ENCODE data around the gene NLRX1.
"Not testable (repeated sequence)": the region's sequence is repeated elsewhere in the genome, so short reads cannot be mapped to it uniquely, and the experiment has no call there.

DNA sequence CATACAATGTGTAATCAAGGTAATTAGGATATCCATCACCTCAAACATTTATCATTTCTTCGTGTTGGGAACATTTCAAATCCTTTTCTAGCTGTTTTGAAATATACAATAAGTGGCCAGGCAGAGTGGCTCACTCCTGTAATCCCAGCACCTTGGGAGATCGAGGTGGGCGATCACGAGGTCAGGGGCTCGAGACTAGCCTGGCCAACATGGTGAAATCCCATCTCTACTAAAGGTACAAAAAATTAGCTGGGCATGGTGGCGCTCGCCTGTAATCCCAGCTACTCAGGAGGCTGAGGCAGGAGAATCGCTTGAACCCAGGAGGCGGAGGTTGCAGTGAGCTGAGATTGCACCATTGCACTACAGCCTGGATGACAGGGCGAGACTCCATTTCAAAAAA lies 29.2 kb upstream of the NLRX1 start:
- TF ChIP-seq, protein P1, sequence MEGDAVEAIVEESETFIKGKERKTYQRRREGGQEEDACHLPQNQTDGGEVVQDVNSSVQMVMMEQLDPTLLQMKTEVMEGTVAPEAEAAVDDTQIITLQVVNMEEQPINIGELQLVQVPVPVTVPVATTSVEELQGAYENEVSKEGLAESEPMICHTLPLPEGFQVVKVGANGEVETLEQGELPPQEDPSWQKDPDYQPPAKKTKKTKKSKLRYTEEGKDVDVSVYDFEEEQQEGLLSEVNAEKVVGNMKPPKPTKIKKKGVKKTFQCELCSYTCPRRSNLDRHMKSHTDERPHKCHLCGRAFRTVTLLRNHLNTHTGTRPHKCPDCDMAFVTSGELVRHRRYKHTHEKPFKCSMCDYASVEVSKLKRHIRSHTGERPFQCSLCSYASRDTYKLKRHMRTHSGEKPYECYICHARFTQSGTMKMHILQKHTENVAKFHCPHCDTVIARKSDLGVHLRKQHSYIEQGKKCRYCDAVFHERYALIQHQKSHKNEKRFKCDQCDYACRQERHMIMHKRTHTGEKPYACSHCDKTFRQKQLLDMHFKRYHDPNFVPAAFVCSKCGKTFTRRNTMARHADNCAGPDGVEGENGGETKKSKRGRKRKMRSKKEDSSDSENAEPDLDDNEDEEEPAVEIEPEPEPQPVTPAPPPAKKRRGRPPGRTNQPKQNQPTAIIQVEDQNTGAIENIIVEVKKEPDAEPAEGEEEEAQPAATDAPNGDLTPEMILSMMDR (IDR thresholded peaks at IDR 0.05; ENCODE audit: low read length) = not testable (repeated sequence)
- not testable (repeated sequence) for TF ChIP-seq EZH2 (IDR thresholded peaks at IDR 0.05; ENCODE audit: borderline replicate concordance, low read length)
